ENCODE data around the gene SEC61B. TPM values are rescaled to one million over a fixed set of nuclear protein-coding genes. Genes with fewer than 3 reads are reported as not detected.

SEC61B gene
- total and polyA plus RNA-seq, 10 of the 15 experiments (the other 5 are each of a cell fraction or from before 2014, with no cell fraction given) = 108 to 747 (median 301) TPM

DNA sequence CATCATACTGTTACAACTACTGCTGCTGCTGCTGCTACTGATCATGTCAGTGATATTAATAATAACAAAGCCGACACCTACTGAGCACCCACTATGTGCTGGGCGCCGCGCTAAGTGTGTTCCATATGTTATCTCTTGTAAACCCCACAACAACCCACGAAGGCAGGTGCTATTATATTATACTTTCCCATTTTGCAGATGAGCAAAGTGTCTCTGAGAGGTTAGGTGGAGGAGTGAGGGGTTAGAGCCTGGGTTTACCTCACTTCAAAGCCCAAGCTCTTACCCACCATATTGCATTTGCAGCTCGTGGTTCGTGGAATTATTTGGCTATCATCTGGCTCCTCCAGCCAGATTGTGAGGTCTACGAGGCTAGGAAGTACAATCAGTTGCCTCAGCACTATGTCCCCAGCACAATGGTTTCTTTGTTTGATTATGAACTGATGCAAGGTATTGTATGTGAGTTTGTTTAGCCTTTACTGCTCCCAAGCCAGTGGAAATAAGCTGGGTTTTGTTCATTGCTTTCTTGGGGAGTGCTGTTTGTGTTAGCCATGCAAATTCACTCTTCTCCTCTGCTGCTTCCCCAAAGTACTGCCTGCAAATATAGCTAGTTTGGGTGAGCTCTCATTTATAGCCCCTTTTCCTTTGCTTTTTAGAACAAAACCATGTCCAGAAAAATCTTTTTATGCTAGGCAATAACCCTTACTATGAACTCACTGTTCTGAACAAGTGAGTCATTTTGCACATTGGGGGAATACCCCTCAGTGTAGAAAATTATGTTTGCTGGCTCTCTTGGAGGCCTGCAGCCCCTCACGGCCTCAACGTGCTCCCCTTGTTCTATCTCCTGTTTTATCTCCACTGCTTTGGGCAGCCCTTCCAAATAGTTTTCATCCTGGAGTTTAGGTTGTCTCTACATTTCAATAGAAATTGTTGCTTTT lies 48.2 kb upstream of the SEC61B start (continued):
- TF ChIP-seq CREB1 (IDR thresholded peaks at IDR 0.05; ENCODE audit: low read depth) (no peak), CBX5 (IDR thresholded peaks at IDR 0.05; ENCODE audit: low read depth) (no peak), EED (IDR thresholded peaks at IDR 0.05; ENCODE audit: low read depth) (no peak), NR2C2 (IDR thresholded peaks at IDR 0.05; ENCODE audit: borderline replicate concordance, control insufficient read depth, insufficient read length, low read depth) (no peak), KDM1A (IDR thresholded peaks at IDR 0.05; ENCODE audit: borderline replicate concordance) (no peak), PML (IDR thresholded peaks at IDR 0.05; ENCODE audit: low read length) (no peak), KAT2A (conservative IDR thresholded peaks at IDR 0.05; ENCODE audit: control insufficient read depth, low read depth, low read length) (no peak), RUNX3 (IDR thresholded peaks at IDR 0.05; ENCODE audit: low read length) (0 out of 2 replicates have a peak, but pooled peaks have one; percentile 31), CBFB (IDR thresholded peaks at IDR 0.05; ENCODE audit: low read depth) (no peak), ZSCAN29 (IDR thresholded peaks at IDR 0.05) (no peak), JUND (IDR thresholded peaks at IDR 0.05; ENCODE audit: low read depth, low read length) (peak; percentile 9; the same call in 1 of the 2 replicates), SUZ12 (IDR thresholded peaks at IDR 0.05; ENCODE audit: unreplicated experiment) (no peak), MEF2B (IDR thresholded peaks at IDR 0.05; ENCODE audit: partially characterized antibody, poor library complexity, severe bottlenecking) (no peak)
- TF ChIP-seq, protein P1, sequence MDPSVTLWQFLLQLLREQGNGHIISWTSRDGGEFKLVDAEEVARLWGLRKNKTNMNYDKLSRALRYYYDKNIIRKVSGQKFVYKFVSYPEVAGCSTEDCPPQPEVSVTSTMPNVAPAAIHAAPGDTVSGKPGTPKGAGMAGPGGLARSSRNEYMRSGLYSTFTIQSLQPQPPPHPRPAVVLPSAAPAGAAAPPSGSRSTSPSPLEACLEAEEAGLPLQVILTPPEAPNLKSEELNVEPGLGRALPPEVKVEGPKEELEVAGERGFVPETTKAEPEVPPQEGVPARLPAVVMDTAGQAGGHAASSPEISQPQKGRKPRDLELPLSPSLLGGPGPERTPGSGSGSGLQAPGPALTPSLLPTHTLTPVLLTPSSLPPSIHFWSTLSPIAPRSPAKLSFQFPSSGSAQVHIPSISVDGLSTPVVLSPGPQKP (IDR thresholded peaks at IDR 0.05; ENCODE audit: low read depth, low read length) = no peak
- TF ChIP-seq, protein P2, sequence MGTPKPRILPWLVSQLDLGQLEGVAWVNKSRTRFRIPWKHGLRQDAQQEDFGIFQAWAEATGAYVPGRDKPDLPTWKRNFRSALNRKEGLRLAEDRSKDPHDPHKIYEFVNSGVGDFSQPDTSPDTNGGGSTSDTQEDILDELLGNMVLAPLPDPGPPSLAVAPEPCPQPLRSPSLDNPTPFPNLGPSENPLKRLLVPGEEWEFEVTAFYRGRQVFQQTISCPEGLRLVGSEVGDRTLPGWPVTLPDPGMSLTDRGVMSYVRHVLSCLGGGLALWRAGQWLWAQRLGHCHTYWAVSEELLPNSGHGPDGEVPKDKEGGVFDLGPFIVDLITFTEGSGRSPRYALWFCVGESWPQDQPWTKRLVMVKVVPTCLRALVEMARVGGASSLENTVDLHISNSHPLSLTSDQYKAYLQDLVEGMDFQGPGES (IDR thresholded peaks at IDR 0.05) = no peak
- TF ChIP-seq, protein P3, sequence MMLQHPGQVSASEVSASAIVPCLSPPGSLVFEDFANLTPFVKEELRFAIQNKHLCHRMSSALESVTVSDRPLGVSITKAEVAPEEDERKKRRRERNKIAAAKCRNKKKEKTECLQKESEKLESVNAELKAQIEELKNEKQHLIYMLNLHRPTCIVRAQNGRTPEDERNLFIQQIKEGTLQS (IDR thresholded peaks at IDR 0.05; ENCODE audit: borderline replicate concordance, extremely low read depth, low read depth, low read length) = no peak
- TF ChIP-seq, protein P4, sequence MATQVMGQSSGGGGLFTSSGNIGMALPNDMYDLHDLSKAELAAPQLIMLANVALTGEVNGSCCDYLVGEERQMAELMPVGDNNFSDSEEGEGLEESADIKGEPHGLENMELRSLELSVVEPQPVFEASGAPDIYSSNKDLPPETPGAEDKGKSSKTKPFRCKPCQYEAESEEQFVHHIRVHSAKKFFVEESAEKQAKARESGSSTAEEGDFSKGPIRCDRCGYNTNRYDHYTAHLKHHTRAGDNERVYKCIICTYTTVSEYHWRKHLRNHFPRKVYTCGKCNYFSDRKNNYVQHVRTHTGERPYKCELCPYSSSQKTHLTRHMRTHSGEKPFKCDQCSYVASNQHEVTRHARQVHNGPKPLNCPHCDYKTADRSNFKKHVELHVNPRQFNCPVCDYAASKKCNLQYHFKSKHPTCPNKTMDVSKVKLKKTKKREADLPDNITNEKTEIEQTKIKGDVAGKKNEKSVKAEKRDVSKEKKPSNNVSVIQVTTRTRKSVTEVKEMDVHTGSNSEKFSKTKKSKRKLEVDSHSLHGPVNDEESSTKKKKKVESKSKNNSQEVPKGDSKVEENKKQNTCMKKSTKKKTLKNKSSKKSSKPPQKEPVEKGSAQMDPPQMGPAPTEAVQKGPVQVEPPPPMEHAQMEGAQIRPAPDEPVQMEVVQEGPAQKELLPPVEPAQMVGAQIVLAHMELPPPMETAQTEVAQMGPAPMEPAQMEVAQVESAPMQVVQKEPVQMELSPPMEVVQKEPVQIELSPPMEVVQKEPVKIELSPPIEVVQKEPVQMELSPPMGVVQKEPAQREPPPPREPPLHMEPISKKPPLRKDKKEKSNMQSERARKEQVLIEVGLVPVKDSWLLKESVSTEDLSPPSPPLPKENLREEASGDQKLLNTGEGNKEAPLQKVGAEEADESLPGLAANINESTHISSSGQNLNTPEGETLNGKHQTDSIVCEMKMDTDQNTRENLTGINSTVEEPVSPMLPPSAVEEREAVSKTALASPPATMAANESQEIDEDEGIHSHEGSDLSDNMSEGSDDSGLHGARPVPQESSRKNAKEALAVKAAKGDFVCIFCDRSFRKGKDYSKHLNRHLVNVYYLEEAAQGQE (IDR thresholded peaks at IDR 0.05; ENCODE audit: low read depth, low read length) = no peak
- TF ChIP-seq, protein P5, sequence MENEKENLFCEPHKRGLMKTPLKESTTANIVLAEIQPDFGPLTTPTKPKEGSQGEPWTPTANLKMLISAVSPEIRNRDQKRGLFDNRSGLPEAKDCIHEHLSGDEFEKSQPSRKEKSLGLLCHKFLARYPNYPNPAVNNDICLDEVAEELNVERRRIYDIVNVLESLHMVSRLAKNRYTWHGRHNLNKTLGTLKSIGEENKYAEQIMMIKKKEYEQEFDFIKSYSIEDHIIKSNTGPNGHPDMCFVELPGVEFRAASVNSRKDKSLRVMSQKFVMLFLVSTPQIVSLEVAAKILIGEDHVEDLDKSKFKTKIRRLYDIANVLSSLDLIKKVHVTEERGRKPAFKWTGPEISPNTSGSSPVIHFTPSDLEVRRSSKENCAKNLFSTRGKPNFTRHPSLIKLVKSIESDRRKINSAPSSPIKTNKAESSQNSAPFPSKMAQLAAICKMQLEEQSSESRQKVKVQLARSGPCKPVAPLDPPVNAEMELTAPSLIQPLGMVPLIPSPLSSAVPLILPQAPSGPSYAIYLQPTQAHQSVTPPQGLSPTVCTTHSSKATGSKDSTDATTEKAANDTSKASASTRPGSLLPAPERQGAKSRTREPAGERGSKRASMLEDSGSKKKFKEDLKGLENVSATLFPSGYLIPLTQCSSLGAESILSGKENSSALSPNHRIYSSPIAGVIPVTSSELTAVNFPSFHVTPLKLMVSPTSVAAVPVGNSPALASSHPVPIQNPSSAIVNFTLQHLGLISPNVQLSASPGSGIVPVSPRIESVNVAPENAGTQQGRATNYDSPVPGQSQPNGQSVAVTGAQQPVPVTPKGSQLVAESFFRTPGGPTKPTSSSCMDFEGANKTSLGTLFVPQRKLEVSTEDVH (IDR thresholded peaks at IDR 0.05; ENCODE audit: low read depth, partially characterized antibody) = no peak

All from GM12878 (cell line).